ENCODE data around the gene JPH3. TPM values are rescaled to one million over a fixed set of nuclear protein-coding genes. Genes with fewer than 3 reads are reported as not detected.

Gene JPH3
- total RNA-seq, 4 donors from 2014 or later = 0.72 to 4.4 (median 1.1) TPM

DNA sequence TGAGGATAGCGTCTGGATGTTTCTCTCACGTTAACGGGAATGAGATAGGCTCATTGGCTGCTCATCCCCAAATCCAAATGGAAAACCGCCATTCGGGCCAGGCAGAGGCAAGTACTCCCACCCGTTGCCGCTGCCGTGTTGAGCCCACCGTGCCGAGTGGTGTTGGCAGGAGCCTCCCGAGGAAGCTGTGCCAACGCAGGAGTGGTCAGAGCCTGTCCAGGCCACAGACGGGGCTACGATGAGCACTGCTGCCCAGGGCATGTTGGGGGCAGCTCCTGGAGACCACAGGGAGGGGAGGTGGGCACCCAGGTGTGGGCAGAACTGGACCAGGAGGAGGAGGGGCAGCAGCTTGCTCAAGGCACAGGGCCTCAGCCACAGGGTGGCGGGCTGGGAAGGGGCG lies 91.5 kb downstream of the JPH3 start:
- Histone ChIP-seq H3K27ac (no peak overlapping the region), H3K4me1 (peaks cover 0 to 11% (median 0%) of the 10 kb centered on the region in 3 donors), H3K36me3 (peaks cover 0 to 21% of the 10 kb centered on the region in 2 donors), H3K4me3 (no peak overlapping the region), H3K9me3 (no peaks in the 10 kb centered on the region), H3K27me3 (peaks cover 30% of the 10 kb centered on the region)
- TF ChIP-seq POLR2A (IDR thresholded peaks at IDR 0.05) = no peak
- TF ChIP-seq EP300 (IDR thresholded peaks at IDR 0.05) = no peak
- TF ChIP-seq POLR2AphosphoS5 (IDR thresholded peaks at IDR 0.05) = no peak
- TF ChIP-seq, protein P1, sequence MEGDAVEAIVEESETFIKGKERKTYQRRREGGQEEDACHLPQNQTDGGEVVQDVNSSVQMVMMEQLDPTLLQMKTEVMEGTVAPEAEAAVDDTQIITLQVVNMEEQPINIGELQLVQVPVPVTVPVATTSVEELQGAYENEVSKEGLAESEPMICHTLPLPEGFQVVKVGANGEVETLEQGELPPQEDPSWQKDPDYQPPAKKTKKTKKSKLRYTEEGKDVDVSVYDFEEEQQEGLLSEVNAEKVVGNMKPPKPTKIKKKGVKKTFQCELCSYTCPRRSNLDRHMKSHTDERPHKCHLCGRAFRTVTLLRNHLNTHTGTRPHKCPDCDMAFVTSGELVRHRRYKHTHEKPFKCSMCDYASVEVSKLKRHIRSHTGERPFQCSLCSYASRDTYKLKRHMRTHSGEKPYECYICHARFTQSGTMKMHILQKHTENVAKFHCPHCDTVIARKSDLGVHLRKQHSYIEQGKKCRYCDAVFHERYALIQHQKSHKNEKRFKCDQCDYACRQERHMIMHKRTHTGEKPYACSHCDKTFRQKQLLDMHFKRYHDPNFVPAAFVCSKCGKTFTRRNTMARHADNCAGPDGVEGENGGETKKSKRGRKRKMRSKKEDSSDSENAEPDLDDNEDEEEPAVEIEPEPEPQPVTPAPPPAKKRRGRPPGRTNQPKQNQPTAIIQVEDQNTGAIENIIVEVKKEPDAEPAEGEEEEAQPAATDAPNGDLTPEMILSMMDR (IDR thresholded peaks at IDR 0.05) = no peak
- WGBS, 2 donors (ENCODE audit: low coverage in 1 of 2) = 100% methylated on average over 1 of the region's 16 CpGs; no CpG with 5 or more reads in 1 of the 2 donors
- ATAC-seq = no peak

- H3K4me3 ChIP-seq = no peak overlapping the region
- H3K27ac ChIP-seq = no peak overlapping the region
- H3K9me3 ChIP-seq = no peaks in the 10 kb centered on the region
- 80 to 92% methylated on average over 2 to 7 of the region's 20 CpGs for WGBS, 2 donors (ENCODE audit: low coverage in 1 of 2)
- H3K27me3 ChIP-seq = peaks cover 22% of the 10 kb centered on the region
- H3K36me3 ChIP-seq = peaks cover 0 to 29% of the 10 kb centered on the region in 2 donors
- ATAC-seq = no peak
- no peak for TF ChIP-seq POLR2A (IDR thresholded peaks at IDR 0.05)
- no peak for TF ChIP-seq EP300 (IDR thresholded peaks at IDR 0.05)
- TF ChIP-seq POLR2AphosphoS5 (IDR thresholded peaks at IDR 0.05) = no peak
- TF ChIP-seq, protein P1 (IDR thresholded peaks at IDR 0.05) = no peak
- peaks cover 0 to 11% (median 0%) of the 10 kb centered on the region in 3 donors for H3K4me1 ChIP-seq
Measured at GRCh38 chr16:87694441-87695125, 92.3 kb downstream of the JPH3 start.

- H3K36me3 ChIP-seq = peaks cover 0 to 37% of the 10 kb centered on the region in 2 donors
- H3K27ac ChIP-seq = no peak overlapping the region
- H3K9me3 ChIP-seq = no peaks in the 10 kb centered on the region
- TF ChIP-seq POLR2A (IDR thresholded peaks at IDR 0.05) (no peak), POLR2AphosphoS5 (IDR thresholded peaks at IDR 0.05) (no peak), EP300 (IDR thresholded peaks at IDR 0.05) (no peak)
- TF ChIP-seq, protein P1 (IDR thresholded peaks at IDR 0.05) = no peak
- H3K4me3 ChIP-seq = no peak overlapping the region
- WGBS, 2 donors (ENCODE audit: low coverage in 1 of 2) = 100% methylated on average over 3 of the region's 12 CpGs; no CpG with 5 or more reads in 1 of the 2 donors
- peaks cover 13% of the 10 kb centered on the region for H3K27me3 ChIP-seq
- peaks cover 0 to 11% (median 0%) of the 10 kb centered on the region in 3 donors for H3K4me1 ChIP-seq
- ATAC-seq = no peak
Measured at GRCh38 chr16:87695534-87695933, 93.2 kb downstream of the JPH3 start.

DNA sequence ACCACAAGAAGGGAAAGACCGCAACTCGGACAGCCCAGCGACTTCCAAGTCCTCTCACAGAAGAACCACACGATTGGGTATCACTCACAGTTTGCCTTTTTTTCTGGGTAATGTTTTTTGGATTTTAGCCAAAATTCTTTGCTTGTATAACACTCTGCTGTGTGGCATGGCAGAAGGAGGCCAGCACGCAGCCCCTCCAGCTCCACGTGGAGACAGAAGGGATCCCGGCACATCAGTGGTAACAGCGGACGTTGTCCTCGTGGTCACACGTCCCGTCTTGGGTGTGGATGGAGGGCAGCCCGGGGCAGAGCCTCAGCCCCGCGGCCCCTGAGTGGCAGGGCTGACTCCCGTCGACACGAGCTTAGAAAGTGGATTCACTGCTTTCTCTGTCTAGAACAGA lies 94.4 kb downstream of the JPH3 start:
- 57 to 73% methylated on average over 4 to 14 of the region's 18 CpGs for WGBS, 2 donors (ENCODE audit: low coverage in 1 of 2)
- no peaks in the 10 kb centered on the region for H3K9me3 ChIP-seq
- peaks cover 0 to 46% of the 10 kb centered on the region in 2 donors for H3K36me3 ChIP-seq
- peaks cover under 1% of the 10 kb centered on the region for H3K27me3 ChIP-seq
- H3K27ac ChIP-seq = no peak overlapping the region
- H3K4me3 ChIP-seq = no peak overlapping the region
- peaks cover 0 to 3% (median 0%) of the 10 kb centered on the region in 3 donors for H3K4me1 ChIP-seq
- no peak for ATAC-seq
- TF ChIP-seq, protein P1 (IDR thresholded peaks at IDR 0.05) = no peak
- TF ChIP-seq POLR2A (IDR thresholded peaks at IDR 0.05) = no peak
- TF ChIP-seq EP300 (IDR thresholded peaks at IDR 0.05) = no peak
- no peak for TF ChIP-seq POLR2AphosphoS5 (IDR thresholded peaks at IDR 0.05)

GRCh38 chr16:87697256-87697655 lies 94.9 kb downstream of the JPH3 start:
- WGBS, 2 donors (ENCODE audit: low coverage in 1 of 2) = 80 to 98% methylated on average over 2 to 8 of the region's 21 CpGs
- H3K36me3 ChIP-seq = peaks cover 0 to 51% of the 10 kb centered on the region in 2 donors
- H3K27ac ChIP-seq = no peak overlapping the region
- no peak overlapping the region for H3K4me3 ChIP-seq
- H3K27me3 ChIP-seq = no peaks in the 10 kb centered on the region
- H3K4me1 ChIP-seq = peaks cover 0 to 3% (median 0%) of the 10 kb centered on the region in 3 donors
- TF ChIP-seq POLR2A (IDR thresholded peaks at IDR 0.05) (no peak), EP300 (IDR thresholded peaks at IDR 0.05) (no peak), POLR2AphosphoS5 (IDR thresholded peaks at IDR 0.05) (no peak)
- ATAC-seq = no peak
- no peaks in the 10 kb centered on the region for H3K9me3 ChIP-seq

Measured in gastroesophageal sphincter (tissue), 4 donors.